GM23338 (cell line): ENCODE results near the gene RBPJ. TPM values are rescaled to one million over a fixed set of nuclear protein-coding genes. Genes with fewer than 3 reads are reported as not detected.

Experiments used
- ATAC-seq: fragments of 200-7000 bp; cut with Tn5 transposase; 3 replicates; pipeline ENCODE4 v1.9.1; 2020
- DNase-seq: peaks from one replicate; pipeline ENCODE4 v3.0.0-alpha.2; 2015; ENCODE audit warnings: low spot score
- H2AFZ ChIP-seq: fragments of 200-600 bp; sonication (generic); 2 replicates; pipeline ENCODE4 v1.8.0; 2016; ENCODE audit warnings: antibody characterized with exemption, mild to moderate bottlenecking, moderate library complexity
- H3F3A ChIP-seq: fragments of 200-600 bp; sonication (generic); replicated peaks from 2 replicates; pipeline ENCODE4 v1.8.0; 2017; ENCODE audit warnings: antibody characterized with exemption, mixed run types, low read depth
- H3K27ac ChIP-seq: fragments of 200-600 bp; sonication (generic); 2 replicates; pipeline ENCODE4 v1.6.1; 2016; ENCODE audit warnings: low read depth
- H3K27me3 ChIP-seq: fragments of 200-600 bp; sonication (generic); 2 replicates; pipeline ENCODE4 v1.8.0; 2016; ENCODE audit warnings: mild to moderate bottlenecking, mixed run types, moderate library complexity; ENCODE audit not compliant: insufficient read depth
- H3K36me3 ChIP-seq: fragments of 200-600 bp; sonication (generic); 2 replicates; pipeline ENCODE4 v1.8.0; 2016; ENCODE audit warnings: mild to moderate bottlenecking; ENCODE audit not compliant: insufficient read depth
- H3K4me1 ChIP-seq: fragments of 200-600 bp; sonication (generic); 2 replicates; pipeline ENCODE4 v1.8.0; 2016; ENCODE audit warnings: mild to moderate bottlenecking, moderate library complexity; ENCODE audit not compliant: insufficient read depth
- H3K4me2 ChIP-seq: fragments of 200-600 bp; sonication (generic); 2 replicates; pipeline ENCODE4 v1.7.1; 2017; ENCODE audit warnings: mixed run types
- H3K4me3 ChIP-seq: fragments of 200-600 bp; sonication (generic); 2 replicates; pipeline ENCODE4 v1.6.1; 2016; ENCODE audit warnings: mixed run types
- H3K79me2 ChIP-seq: fragments of 200-600 bp; sonication (generic); replicated peaks from 2 replicates; pipeline ENCODE4 v1.8.0; 2017; ENCODE audit warnings: mild to moderate bottlenecking; ENCODE audit not compliant: insufficient read depth
- H3K9me2 ChIP-seq: fragments of 200-600 bp; sonication (generic); 2 replicates; pipeline ENCODE4 v1.8.0; 2017; ENCODE audit not compliant: insufficient read depth
- H4K20me1 ChIP-seq: fragments of 200-600 bp; sonication (generic); replicated peaks from 2 replicates; pipeline ENCODE4 v1.8.0; 2017; ENCODE audit warnings: mild to moderate bottlenecking; ENCODE audit not compliant: insufficient read depth
- H3K27ac Mint-ChIP-seq: 2 replicates; pipeline ENCODE4 v1.8.0; 2020; ENCODE audit warnings: inconsistent platforms, mild to moderate bottlenecking, moderate library complexity, mixed read lengths
- H3K27me3 Mint-ChIP-seq: 3 replicates; pipeline ENCODE4 v1.8.0; 2022; ENCODE audit warnings: low read depth, mild to moderate bottlenecking, moderate library complexity, mixed read lengths, inconsistent platforms; ENCODE audit not compliant: insufficient read depth, poor library complexity
- H3K36me3 Mint-ChIP-seq: 3 replicates; pipeline ENCODE4 v1.8.0; 2021; ENCODE audit warnings: low read depth, mild to moderate bottlenecking, inconsistent platforms, moderate library complexity, mixed read lengths
- H3K4me1 Mint-ChIP-seq: 3 replicates; pipeline ENCODE4 v1.8.0; 2020; ENCODE audit warnings: mild to moderate bottlenecking, inconsistent platforms, mixed read lengths
- H3K4me3 Mint-ChIP-seq: 3 replicates; pipeline ENCODE4 v1.8.0; 2021; ENCODE audit warnings: moderate library complexity, mild to moderate bottlenecking, inconsistent platforms, mixed read lengths
- H3K9me3 Mint-ChIP-seq: 3 replicates; pipeline ENCODE4 v1.8.0; 2020; ENCODE audit warnings: moderate library complexity, mild to moderate bottlenecking, inconsistent platforms, mixed read lengths
- CREB1 ChIP-seq: fragments of 250-450 bp; sonication (Bioruptor Pico); IDR thresholded peaks from 2 replicates; pipeline ENCODE4 v1.5.0; 2020; ENCODE audit warnings: low read depth, mild to moderate bottlenecking, moderate library complexity
- CTCF ChIP-seq, 2 experiments: fragments of 200-600 bp in 1 of 2; sonication (generic) in 1 of 2; conservative IDR thresholded peaks; 2 replicates each; pipeline versions ENCODE4 v1.5.1 to v1.6.1; 2016 to 2017; ENCODE audit warnings: antibody characterized with exemption in 2 of 2, low read depth in 2 of 2, mild to moderate bottlenecking in 2 of 2, moderate library complexity in 1 of 2
- EZH2 ChIP-seq: fragments of 200-600 bp; sonication (generic); IDR thresholded peaks from one replicate; pipeline ENCODE4 v1.8.0; 2017; ENCODE audit warnings: antibody characterized with exemption, mild to moderate bottlenecking, low read depth; ENCODE audit not compliant: unreplicated experiment
- EZH2phosphoT487 ChIP-seq: fragments of 200-600 bp; sonication (generic); IDR thresholded peaks from one replicate; pipeline ENCODE4 v1.8.1; 2018; ENCODE audit warnings: antibody characterized with exemption; ENCODE audit not compliant: unreplicated experiment
- JUNB ChIP-seq: IDR thresholded peaks from one replicate; pipeline ENCODE4 v1.6.1; 2016; ENCODE audit warnings: antibody characterized with exemption; ENCODE audit not compliant: unreplicated experiment
- NANOG ChIP-seq: IDR thresholded peaks from 2 replicates; pipeline ENCODE4 v1.6.1; 2016; ENCODE audit warnings: antibody characterized with exemption, borderline replicate concordance
- ZNF331 ChIP-seq: fragments of 250-450 bp; sonication (Bioruptor Pico); IDR thresholded peaks from 2 replicates; pipeline ENCODE4 v1.5.0; 2020; ENCODE audit warnings: low read depth, mild to moderate bottlenecking, moderate library complexity
- polyA plus RNA-seq: library from polyadenylated mRNA; unstranded; fragments of >200 nt; fragmentation: Nextera tagmentation; extraction: Ambion mirVana; gene quantifications from 2 replicates; pipeline ENCODE4 v1.2.1, GENCODE V29; 2016
- total RNA-seq: library from RNA; depleted of rRNA; stranded (reverse); fragments of >200 nt; shearing (Covaris generic); gene quantifications from 2 replicates; pipeline ENCODE4 v1.2.3, GENCODE V29; 2014
- TF ChIP-seq, protein P1 (sequence below): fragments of 250-450 bp; sonication (Bioruptor Pico); IDR thresholded peaks from 2 replicates; pipeline ENCODE4 v1.5.0; 2020; ENCODE audit warnings: mild to moderate bottlenecking, moderate library complexity
- TF ChIP-seq, protein P2 (sequence below): IDR thresholded peaks from 2 replicates; pipeline ENCODE4 v1.6.1; 2016; ENCODE audit warnings: antibody characterized with exemption

The RBPJ gene
- total and polyA plus RNA-seq, 2 experiments from 2014 or later: 212 to 457 TPM

GRCh38 chr4:26464420-26465095 lies 143.7 kb downstream of the RBPJ start:
- Histone ChIP-seq H3F3A (no peaks in the 10 kb centered on the region), H2AFZ (no peak overlapping the region), H4K20me1 (no peaks in the 10 kb centered on the region), H3K4me3 (no peak overlapping the region), H3K36me3 (no peaks in the 10 kb centered on the region), H3K27me3 (no peaks in the 10 kb centered on the region), H3K79me2 (no peaks in the 10 kb centered on the region), H3K4me2 (no peak overlapping the region), H3K4me1 (peaks cover 5% of the 10 kb centered on the region), H3K27ac (no peak overlapping the region), H3K9me2 (0 out of 2 replicates have a peak, but pooled peaks cover 3% of the 10 kb centered on the region)
- no peak overlapping the region for H3K4me3 Mint-ChIP-seq
- no peak for DNase-seq
- H3K9me3 Mint-ChIP-seq: peaks cover 8% of the 10 kb centered on the region; the same call in 2 of the 3 replicates
- TF ChIP-seq JUNB (no peak), EZH2phosphoT487 (no peak), NANOG (no peak), ZNF331 (CRISPR knock-in tag) (no peak), EZH2 (no peak), CTCF (conservative IDR thresholded peaks at IDR 0.05; ENCODE audit: low read depth in 2 of 2) (no peak), CREB1 (CRISPR knock-in tag) (no peak)
- TF ChIP-seq, protein P1, sequence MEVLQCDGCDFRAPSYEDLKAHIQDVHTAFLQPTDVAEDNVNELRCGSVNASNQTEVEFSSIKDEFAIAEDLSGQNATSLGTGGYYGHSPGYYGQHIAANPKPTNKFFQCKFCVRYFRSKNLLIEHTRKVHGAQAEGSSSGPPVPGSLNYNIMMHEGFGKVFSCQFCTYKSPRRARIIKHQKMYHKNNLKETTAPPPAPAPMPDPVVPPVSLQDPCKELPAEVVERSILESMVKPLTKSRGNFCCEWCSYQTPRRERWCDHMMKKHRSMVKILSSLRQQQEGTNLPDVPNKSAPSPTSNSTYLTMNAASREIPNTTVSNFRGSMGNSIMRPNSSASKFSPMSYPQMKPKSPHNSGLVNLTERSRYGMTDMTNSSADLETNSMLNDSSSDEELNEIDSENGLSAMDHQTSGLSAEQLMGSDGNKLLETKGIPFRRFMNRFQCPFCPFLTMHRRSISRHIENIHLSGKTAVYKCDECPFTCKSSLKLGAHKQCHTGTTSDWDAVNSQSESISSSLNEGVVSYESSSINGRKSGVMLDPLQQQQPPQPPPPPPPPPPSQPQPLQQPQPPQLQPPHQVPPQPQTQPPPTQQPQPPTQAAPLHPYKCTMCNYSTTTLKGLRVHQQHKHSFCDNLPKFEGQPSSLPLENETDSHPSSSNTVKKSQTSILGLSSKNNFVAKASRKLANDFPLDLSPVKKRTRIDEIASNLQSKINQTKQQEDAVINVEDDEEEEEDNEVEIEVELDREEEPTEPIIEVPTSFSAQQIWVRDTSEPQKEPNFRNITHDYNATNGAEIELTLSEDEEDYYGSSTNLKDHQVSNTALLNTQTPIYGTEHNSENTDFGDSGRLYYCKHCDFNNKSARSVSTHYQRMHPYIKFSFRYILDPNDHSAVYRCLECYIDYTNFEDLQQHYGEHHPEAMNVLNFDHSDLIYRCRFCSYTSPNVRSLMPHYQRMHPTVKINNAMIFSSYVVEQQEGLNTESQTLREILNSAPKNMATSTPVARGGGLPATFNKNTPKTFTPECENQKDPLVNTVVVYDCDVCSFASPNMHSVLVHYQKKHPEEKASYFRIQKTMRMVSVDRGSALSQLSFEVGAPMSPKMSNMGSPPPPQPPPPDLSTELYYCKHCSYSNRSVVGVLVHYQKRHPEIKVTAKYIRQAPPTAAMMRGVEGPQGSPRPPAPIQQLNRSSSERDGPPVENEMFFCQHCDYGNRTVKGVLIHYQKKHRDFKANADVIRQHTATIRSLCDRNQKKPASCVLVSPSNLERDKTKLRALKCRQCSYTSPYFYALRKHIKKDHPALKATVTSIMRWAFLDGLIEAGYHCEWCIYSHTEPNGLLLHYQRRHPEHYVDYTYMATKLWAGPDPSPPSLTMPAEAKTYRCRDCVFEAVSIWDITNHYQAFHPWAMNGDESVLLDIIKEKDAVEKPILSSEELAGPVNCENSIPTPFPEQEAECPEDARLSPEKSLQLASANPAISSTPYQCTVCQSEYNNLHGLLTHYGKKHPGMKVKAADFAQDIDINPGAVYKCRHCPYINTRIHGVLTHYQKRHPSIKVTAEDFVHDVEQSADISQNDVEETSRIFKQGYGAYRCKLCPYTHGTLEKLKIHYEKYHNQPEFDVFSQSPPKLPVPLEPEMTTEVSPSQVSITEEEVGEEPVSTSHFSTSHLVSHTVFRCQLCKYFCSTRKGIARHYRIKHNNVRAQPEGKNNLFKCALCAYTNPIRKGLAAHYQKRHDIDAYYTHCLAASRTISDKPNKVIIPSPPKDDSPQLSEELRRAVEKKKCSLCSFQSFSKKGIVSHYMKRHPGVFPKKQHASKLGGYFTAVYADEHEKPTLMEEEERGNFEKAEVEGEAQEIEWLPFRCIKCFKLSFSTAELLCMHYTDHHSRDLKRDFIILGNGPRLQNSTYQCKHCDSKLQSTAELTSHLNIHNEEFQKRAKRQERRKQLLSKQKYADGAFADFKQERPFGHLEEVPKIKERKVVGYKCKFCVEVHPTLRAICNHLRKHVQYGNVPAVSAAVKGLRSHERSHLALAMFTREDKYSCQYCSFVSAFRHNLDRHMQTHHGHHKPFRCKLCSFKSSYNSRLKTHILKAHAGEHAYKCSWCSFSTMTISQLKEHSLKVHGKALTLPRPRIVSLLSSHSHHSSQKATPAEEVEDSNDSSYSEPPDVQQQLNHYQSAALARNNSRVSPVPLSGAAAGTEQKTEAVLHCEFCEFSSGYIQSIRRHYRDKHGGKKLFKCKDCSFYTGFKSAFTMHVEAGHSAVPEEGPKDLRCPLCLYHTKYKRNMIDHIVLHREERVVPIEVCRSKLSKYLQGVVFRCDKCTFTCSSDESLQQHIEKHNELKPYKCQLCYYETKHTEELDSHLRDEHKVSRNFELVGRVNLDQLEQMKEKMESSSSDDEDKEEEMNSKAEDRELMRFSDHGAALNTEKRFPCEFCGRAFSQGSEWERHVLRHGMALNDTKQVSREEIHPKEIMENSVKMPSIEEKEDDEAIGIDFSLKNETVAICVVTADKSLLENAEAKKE (CRISPR knock-in tag): no peak
- TF ChIP-seq, protein P2, sequence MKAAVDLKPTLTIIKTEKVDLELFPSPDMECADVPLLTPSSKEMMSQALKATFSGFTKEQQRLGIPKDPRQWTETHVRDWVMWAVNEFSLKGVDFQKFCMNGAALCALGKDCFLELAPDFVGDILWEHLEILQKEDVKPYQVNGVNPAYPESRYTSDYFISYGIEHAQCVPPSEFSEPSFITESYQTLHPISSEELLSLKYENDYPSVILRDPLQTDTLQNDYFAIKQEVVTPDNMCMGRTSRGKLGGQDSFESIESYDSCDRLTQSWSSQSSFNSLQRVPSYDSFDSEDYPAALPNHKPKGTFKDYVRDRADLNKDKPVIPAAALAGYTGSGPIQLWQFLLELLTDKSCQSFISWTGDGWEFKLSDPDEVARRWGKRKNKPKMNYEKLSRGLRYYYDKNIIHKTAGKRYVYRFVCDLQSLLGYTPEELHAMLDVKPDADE: no peak
- H3K36me3 Mint-ChIP-seq: no peaks in the 10 kb centered on the region
- peaks cover 6% of the 10 kb centered on the region for H3K27me3 Mint-ChIP-seq
- no peak for ATAC-seq
- H3K4me1 Mint-ChIP-seq: peaks cover 5% of the 10 kb centered on the region; the same call in 2 of the 3 replicates
- no peak overlapping the region for H3K27ac Mint-ChIP-seq
